GM18951 (cell line): ENCODE measurements around the gene PDE2A.

Experiments
- POLR2A ChIP-seq: IDR thresholded peaks from 4 replicates; pipeline ENCODE4 v1.6.1; 2011; ENCODE audit warnings: mild to moderate bottlenecking; ENCODE audit not compliant: insufficient read length, insufficient read depth; ENCODE audit errors: extremely low read depth
- in situ Hi-C: fragments of 300-500 bp; cut with MboI; formaldehyde crosslinking; loops from one replicate; pipeline ENCODE4 v1.12.0; 2022; ENCODE audit warnings: low sequenced_read_pairs, mixed read lengths, inconsistent platforms; ENCODE audit not compliant: unreplicated experiment

PDE2A gene

GRCh38 chr11:72673943-72674828 is at the start of gene PDE2A:
PDE2A (minus strand) TSS chr11:72674422; CDS start chr11:72674207, 215 bp downstream.
- in situ Hi-C loops, result no loop called here
- TF ChIP-seq POLR2A, result no peak

- in situ Hi-C loops, result loop anchor here (10.0 kb wide), 1 partner anchor 451 kb away; no protein-coding TSS in a partner anchor
- no peak for TF ChIP-seq POLR2A
These were observed 49.3 kb upstream of the PDE2A start for GRCh38 chr11:72723508-72723907.

- peak; percentile 69 for TF ChIP-seq POLR2A
- in situ Hi-C loops, result loop anchor here (10.0 kb wide), 1 partner anchor 453 kb away; no protein-coding TSS in a partner anchor
These were observed 48.0 kb upstream of the PDE2A start for GRCh38 chr11:72722050-72722748.

GRCh38 chr11:72721689-72722049 is 47.4 kb upstream of the PDE2A start:
- no peak for TF ChIP-seq POLR2A
- in situ Hi-C loops, result loop anchor here (10.0 kb wide), 1 partner anchor 453 kb away; no protein-coding TSS in a partner anchor

- TF ChIP-seq POLR2A, result no peak
- in situ Hi-C loops, result loop anchor here (10.0 kb wide), 1 partner anchor 454 kb away; no protein-coding TSS in a partner anchor
These were observed 47.1 kb upstream of the PDE2A start for GRCh38 chr11:72721276-72721675.

GRCh38 chr11:72720784-72721183 is 46.6 kb upstream of the PDE2A start:
- no peak for TF ChIP-seq POLR2A
- in situ Hi-C loops, result loop anchor here (10.0 kb wide), 1 partner anchor 454 kb away; no protein-coding TSS in a partner anchor

- TF ChIP-seq POLR2A, result no peak
- in situ Hi-C loops, result loop anchor here (10.0 kb wide), 1 partner anchor 455 kb away; no protein-coding TSS in a partner anchor
These were observed 45.8 kb upstream of the PDE2A start for GRCh38 chr11:72720047-72720446.

GRCh38 chr11:72719551-72719950 is 45.3 kb upstream of the PDE2A start:
- no peak for TF ChIP-seq POLR2A
- in situ Hi-C loops, result no loop called here

- in situ Hi-C loops, result no loop called here
- no peak for TF ChIP-seq POLR2A
These were observed 44.9 kb upstream of the PDE2A start for GRCh38 chr11:72719144-72719543.

- in situ Hi-C loops, result no loop called here
- no peak for TF ChIP-seq POLR2A
These were observed 43.9 kb upstream of the PDE2A start for GRCh38 chr11:72718101-72718501.

- in situ Hi-C loops, result no loop called here
- no peak for TF ChIP-seq POLR2A
These were observed 42.7 kb upstream of the PDE2A start for GRCh38 chr11:72716788-72717435.

GRCh38 chr11:72716290-72716689 is 42.1 kb upstream of the PDE2A start:
- in situ Hi-C loops, result no loop called here
- TF ChIP-seq POLR2A, result no peak

- in situ Hi-C loops, result no loop called here
- no peak for TF ChIP-seq POLR2A
These were observed 38.6 kb upstream of the PDE2A start for GRCh38 chr11:72712841-72713240.
